Stimulated activated CD8-positive, alpha-beta memory T cell treated with anti-CD3 and anti-CD28 coated beads, Interleukin-7, amount 100 ng/mL, for 4 hours (primary cell): ENCODE measurements around the gene RASGEF1B.
"Not testable (repeated sequence)": the region's sequence is repeated elsewhere in the genome, so short reads cannot be mapped to it uniquely, and the experiment has no call there.

Experiments used
- DNase-seq, 2 donors: peaks; one replicate each; pipeline ENCODE4 v3.0.0-alpha.2; 2020; ENCODE audit warnings: low read depth in 2 of 2

Gene RASGEF1B

DNA sequence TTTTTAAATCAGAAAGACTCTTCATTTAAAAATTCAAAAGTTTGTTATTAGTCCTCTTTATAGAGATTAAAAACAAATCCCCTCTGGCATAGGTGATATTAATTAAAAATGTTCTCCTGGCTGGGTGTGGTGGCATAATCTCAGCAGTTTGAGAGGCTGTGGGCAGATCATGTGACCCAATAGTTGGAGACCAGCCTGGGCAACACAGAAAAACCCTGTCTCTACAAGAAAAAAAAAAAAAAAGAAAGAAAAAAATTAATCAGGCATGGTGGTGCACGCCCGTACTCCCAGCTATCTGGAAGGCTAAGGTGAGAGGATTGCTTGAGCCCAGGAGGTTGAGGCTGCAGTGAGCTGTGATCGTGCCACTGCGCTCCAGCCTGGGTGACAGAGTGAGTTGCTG, 38.9 kb downstream of the RASGEF1B start:
- no peak for DNase-seq

DNA sequence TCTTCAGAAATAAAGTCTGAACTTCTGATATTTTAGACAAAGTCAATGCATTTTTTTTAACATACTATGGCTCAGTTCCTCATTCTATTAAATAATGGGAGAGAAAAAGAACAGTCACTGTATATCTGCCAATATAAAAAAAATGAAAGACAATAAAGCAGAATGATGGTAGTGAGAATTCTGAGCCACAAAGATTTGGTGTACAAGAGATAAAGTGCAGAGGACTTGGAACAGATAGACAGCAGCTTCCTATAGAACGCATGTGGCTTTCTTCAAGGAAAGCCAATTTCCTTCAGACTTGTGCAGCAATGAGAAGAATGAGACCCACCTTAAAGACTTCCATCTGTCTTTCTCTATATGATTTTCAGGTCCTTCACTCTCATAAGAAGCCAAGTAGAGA, 39.7 kb downstream of the RASGEF1B start:
- DNase-seq, result no peak

DNA sequence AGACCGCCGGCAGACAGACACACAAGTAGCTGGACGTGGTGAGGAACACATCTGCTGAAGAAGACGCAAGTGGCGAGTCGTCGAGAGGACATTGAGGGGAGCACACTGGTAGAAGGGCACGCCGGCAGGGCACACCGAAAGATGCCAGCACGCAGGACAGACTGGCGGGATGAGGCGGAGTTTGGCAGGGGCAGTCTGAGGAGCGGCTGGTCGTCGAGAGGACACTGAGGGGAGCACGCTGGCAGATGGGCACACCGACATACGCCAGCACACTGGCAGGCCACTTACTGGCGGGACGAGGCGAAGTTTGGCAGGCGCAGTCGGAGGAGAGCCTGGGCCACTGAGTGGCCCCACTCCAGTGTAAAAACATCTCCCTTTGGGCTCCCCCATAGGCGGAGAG, 42.1 kb downstream of the RASGEF1B start:
- no peak for DNase-seq

DNA sequence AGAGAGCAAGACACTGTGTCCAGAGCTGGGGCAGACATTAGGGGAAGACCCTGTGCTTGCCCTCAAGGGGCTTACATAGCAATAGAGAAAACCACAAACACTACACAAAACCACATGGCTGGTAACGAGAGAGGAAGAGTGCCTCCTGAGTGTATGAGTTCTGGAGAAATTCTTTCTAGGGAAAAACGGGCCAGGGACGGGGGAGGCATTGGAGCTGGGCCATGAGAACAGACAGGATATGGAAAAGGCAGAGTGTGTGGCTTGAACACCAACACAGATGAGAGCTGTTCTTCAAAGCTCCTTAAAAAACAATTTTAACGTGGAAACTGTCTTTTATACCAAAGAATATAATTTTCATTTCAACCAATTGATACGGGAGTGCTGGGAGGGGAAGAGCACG, 42.7 kb downstream of the RASGEF1B start:
- DNase-seq, result no peak

DNA sequence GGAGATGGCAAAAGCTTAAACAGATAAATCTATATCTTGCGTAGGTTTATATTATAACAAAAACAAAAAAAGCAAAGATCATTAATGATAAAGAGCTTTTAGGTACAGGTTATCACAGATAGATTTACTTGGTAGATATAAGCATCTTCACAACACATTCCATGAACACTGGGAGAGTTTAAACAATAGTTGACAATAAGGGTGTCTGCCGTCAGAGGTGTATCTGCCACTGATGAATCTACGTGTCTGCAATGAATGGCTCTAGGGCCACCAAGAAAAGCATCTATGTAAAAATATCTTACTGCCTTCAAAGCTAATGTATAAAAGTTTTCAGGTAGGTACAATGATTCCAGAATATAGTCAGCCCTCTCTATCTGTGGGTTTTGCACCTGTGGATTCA, 43.7 kb downstream of the RASGEF1B start:
- DNase-seq, result no peak

DNA sequence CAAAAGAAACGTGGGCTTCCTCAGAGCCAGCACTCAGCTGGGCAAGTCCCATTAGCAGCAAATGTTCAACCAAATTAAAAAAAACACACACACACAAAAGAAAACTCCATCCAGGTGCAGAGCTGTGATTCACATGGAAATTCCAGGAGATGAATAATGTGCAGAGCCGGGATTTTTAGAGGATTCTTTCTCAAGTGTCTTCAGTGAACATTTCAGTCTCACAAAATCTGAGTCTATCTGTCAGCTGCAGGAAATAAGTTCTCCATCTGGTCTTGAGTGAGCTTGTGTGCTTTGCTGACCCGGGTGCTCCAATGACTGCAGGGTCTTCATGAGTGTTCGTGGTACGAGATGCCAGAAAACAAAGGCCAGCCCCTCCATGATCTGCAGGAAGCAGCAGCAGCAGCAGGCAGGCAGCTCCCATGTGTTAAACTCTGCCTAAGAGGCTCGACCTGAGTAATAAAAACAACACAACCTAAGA, 44.3 kb downstream of the RASGEF1B start:
- no peak for DNase-seq

DNA sequence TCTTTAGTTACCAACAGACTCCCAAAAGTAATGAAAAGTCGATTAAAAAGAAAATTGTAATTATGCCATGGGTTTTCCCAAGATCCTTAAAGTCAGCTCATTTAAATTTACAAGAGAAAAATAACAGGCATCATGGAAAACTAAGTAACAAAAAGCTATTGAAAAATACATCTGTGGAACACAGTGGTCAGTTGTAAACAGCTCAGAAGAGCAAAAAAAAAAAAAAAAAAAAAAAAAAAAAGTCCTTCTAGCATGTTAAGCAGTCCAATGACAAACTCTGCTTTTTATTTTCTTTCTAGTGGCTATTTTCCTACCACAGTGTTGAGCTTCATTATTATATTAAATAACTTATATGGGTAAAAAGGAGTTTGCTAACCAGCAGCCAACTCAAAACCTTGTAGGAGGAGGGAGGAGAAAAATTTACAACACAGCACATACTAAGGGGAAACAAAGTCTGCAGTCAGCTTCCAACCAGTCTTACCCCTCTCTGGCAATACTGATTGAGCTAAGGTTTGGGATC, 44.9 kb downstream of the RASGEF1B start:
- no peak for DNase-seq

DNA sequence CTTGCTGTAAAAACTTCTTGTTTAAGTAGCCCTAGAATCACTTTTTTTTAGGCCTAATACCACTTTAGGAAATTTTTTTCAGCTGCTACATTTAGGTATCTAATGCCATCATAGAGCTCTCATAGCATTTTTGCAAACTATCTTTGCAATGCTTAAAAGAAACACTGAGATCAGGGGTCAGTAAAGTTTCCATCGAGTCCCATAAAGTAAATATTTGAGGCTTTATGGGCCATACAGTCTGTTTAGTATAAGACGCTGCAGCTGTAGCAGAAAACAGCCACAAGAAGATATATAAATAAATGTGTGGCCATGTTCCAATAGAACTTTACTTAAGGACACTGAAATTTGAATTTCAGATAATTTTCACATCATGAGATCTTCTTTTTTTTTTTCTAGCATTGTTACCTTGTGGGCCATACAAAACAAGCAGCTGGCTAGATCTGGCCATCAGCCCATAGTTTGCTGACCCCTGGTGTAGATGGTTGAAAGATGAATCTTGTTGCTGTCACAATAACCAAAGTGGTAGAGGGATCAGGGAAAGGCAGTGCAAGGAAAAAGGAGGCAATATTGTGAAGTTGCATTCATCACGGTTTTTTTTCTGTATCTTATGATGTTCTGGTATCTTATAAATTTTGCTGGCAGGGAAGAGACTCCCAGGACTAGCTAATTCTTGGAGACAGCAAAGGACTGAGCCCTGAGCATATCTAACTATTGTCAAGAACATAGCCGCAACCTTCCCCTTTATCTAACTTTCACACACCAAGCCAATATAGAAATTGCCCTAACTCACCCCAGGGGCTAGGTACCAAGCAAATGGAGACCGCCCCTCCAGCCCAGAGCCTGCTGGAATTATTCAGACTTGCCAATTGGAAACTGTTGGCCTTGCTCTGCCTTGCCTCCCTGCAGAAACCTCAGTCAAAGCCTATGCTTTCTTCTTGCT, 46.6 kb downstream of the RASGEF1B start:
- no peak for DNase-seq

DNA sequence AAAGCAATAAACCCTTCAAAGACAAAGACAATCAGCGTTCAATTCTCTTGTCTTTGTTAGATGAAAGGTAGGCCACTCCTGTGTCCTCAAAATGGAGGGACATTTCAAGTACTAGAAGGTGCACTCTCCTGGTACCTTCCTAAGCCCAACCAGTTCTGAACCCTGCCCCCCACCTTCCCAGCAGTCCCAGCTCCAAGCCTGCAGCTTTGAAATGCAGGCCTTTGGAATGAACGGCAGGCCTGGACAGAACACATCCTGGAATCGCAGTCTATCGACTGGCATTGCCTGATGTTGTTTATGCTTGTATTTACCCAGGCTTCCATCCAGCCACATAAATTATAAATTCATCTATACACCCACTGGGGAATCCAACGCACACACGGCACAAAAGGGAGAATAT, 47.4 kb downstream of the RASGEF1B start:
- DNase-seq, result no peak

DNA sequence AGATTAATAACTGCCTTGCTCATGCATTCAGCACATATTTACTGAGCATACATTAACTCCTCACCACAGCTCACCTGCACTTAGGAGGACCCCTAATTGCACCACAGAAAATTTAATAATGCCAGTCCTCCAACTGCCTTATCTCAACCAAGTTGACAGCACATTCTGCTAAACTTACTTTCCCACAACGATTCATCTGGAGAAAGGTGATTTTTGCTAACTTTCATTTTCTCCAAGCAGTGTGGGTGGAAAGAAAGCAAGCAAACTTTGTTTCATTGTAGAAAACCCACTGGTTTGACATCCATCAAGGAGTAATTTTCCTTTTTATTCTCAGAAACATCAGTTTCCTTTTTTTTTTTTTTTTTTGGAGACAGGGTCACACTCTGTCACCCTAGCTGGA, 49.1 kb downstream of the RASGEF1B start:
- no peak for DNase-seq

DNA sequence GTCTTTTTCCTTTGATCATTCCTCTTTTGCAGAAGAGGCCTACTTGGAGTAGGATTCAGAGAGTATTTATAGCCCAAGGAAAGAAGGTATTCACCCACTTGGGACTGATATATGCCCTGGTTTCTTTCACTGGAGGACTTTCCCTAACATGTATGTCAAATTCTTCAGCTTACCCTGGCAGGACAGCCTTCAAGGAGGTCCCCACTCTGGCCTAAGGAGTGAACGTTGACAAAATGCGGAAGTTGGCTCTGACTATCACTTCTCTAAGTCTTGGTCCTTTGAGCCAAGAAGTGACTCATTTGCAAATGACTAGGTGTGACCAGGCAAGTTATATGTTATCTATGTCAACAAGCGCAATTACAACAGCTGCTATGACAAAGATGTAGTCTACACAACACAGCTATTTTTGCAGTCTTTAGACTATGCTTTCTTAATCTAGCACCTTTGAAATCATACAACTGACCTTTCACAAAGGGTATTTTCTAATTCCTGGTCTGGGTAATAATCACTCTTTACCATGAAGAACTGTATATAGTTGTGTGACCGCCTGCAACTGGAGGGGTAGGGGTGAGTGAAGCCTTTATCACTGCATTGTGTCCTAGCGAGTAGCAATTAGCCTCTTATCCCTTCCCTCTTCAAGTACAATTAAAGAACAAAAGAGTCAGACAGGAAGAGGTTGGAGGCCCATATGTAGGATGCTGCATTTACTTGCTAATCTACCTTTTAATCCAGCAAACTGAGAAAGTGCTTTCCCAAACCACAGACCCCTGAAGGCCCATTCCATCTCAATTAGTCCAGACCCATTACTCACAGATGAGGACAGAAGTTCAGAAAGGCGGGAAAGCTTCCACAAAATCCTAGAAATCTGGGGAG, 50.1 kb downstream of the RASGEF1B start:
- no peak for DNase-seq

DNA sequence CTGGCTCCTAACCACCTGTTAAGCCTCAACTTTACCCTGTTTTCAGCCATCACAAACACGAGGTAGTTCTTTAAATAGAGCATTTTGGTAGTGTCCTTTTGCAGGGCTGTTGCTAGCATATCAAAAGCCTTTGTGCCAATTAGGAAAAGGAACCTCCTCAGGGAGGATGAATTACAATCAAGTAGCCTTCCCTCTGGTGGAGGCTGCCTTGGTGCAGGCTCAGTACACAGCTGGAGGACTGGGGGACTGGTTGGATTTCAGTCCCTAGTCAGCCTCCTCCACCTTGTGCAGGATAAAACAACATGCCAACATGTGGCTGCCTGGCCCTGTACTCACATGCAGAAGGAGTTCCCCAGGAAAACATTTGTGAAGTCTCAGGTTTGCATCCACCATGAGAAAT, 53.1 kb downstream of the RASGEF1B start:
- no peak for DNase-seq

DNA sequence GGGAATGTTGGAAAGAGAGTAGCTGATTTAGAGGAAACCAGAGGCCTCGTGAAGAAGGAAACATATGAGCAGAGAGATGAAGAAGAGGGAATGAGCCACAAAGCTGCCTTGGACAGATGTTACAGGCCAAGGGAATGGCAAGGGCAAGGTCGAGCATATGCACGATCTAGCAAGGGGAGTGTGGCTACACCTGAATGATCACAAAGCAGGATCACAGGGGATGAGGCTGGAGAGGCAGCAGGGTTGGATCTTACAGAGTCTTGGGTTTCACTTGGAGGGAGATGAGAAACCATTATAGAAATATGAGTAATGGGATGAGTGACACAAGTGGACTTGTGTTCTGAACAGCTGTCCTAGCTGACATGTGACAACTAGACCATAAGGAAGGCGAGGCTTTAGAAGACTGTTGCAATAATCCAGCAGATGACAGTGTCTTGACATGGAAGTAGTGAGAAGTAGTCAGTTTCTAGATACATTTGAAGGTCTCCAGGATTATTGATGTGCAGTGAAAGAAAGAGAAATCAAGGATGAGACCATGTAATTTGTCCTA, 58.7 kb downstream of the RASGEF1B start:
- DNase-seq, result no peak

DNA sequence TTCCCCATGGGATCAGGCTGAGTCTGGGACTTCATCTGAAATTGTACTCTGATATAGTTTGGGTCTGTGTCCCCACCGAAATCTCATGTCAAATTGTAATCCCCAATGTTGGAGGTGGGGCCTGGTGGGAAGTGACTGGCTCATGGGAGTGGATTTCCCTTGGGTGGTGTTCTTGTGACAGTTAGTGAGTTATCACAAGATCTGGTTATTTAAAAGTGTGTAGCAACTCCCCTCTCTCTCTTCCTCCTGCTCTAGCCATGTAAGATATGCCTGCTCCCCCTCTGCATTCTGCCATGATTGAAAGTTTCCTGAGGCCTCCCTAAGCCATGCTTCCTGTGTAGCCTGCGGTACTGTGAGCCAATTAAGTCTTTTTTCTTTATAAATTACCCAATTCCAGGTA, 61.0 kb downstream of the RASGEF1B start:
- no peak for DNase-seq

DNA sequence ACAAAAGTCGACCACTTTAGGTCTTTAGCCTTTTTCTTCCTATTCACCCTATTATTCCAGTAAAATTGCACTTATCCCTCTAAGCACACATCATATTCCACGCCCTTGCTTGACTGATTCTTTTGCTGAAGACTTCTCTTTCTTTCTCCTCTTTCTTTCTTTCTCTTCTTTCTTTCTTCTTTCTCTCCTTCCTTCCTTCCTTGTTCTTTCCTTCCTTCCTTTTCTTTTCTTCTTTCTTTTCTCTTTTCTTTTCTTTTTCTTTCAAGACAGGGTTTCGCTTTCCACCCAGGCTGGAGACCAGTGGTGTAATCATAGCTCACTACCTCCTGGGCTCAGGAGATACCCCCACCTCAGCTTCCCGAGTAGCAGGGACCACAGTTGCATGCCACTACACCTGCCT, 61.9 kb downstream of the RASGEF1B start:
- DNase-seq, result no peak

DNA sequence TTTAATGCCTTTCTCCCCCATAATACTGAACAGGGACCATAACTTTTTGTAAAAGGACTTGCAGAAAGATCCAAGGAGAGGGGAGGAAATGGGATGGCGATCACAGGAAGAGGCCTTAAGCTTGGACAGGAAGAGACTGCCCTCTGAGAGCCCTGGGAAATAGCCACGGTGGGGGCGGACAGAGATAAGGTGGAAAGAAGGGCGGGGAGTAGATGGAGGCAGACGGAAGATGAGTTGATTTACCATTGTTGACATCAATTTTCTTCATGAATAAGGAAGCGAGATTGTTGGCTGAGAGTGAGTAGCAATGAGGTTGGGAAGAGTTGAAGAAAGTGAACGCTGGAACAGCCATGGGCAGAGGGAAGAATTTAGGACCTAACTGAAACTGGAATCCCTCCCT, 63.4 kb downstream of the RASGEF1B start:
- no peak for DNase-seq

DNA sequence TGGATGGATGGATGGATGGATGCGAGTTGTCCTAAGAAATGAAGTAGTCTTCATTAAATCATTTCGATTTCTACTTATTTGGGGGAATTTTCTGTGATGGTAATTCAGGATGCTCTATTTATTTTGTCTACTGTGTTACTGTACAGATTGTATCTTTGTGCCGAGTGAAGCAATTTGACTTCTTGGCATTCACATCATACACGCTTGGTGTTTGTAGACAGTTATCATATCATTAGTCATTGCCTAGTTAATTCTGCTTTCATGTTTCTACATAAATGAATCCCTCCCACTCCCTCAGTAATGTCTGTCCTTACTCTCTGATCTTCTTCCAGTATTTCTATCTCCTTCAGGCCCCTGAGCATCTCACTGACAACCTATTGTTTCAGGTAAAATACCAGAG, 64.0 kb downstream of the RASGEF1B start:
- DNase-seq, result no peak

DNA sequence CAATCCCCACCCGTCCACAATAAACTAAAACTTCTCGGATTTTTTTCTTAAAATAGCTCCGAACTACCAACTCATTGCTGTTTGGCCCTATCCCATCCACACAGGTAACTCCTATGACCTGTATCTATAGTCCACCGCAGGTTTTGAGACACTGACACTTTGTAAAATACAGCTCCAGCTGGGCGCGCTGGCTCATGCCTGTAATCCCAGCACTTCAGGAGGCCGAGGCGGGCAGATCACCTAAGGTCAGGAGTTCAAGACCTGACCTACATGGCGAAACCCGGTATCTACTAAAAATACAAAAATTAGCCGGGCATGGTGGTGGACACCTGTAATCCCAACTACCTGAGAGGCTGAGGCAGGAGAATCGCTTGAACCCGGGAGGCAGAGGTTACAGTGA, 65.2 kb downstream of the RASGEF1B start:
- DNase-seq, result not testable (repeated sequence)

DNA sequence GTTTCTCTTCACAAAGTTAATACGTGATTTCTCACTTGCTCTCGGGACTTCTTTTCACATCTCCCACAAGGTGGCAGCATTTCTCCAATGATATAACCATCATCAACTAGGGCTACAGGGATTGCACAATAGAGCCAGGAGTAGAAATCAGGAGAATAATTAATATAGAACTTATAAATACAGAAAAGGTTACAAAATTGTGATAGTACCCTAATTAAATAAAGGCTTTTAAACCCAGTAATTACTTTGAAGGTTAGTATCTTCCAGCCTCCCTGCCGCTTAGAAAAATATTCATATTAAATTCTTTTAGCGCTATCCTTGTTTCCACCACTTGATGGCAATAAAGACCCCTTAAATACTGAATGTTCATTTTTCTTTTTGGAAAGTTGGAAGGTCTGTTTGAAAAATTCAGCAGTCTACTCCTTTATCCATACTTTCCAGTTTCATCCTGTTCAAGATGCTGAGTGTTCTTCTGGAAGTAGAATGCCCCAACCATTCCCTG, 65.8 kb downstream of the RASGEF1B start:
- DNase-seq, result no peak

DNA sequence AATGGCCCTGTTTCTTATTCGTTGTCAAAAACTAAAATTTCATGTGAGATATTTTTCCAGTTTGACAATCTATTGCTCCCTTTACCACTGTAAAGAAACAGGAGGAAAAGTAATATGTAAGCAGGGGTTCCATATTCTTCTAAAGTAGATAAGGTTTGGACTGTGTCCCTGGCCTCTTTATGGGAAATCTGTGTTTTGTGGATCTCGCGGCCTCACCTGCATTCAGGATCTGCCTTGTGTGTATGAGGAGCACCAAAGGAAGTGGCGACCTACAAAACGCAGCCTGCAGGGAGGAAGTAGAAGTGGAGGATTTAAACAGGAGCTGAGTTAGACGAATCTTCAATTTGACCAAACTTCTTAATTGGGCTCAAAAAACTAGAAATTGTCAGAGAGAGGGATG, 67.0 kb downstream of the RASGEF1B start:
- DNase-seq, result no peak

DNA sequence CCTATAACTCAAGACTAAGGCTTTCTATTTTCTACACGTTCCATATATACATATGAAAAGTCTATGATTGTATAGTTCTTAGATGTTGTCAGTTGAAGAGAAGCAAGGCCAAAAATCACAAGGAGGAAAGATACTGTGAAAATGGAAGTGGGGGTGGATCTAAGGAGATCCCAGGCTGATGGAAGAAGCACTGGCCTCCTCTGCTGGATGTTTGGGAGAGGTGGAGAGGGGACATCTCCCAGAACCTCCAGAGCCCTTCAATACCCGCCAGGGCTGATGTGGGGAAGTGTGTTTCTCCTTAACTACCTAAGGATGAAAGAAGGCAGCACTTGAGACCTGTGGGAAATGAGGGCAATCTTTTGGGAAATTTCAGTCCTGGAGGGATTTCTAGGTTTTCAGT, 67.4 kb downstream of the RASGEF1B start:
- no peak for DNase-seq
